NB4 (cell line): ENCODE data around the gene GABRB3.

Experiments used
- CTCF ChIP-seq: IDR thresholded peaks from one replicate; pipeline ENCODE4 v1.5.1; 2012; ENCODE audit warnings: low read depth, low read length
- MAX ChIP-seq: IDR thresholded peaks from 2 replicates; pipeline ENCODE4 v1.6.1; 2011; ENCODE audit warnings: low read depth, low read length
- MYC ChIP-seq: IDR thresholded peaks from 2 replicates; pipeline ENCODE4 v1.6.1; 2011; ENCODE audit warnings: low read depth, low read length
- POLR2A ChIP-seq: IDR thresholded peaks from 2 replicates; pipeline ENCODE4 v1.6.1; 2011; ENCODE audit warnings: mild to moderate bottlenecking; ENCODE audit not compliant: insufficient read length; ENCODE audit errors: extremely low read depth

GRCh38 chr15:26621816-26622215 is 151.1 kb downstream of the GABRB3 start:
- TF ChIP-seq POLR2A (no peak), CTCF (no peak), MYC (no peak), MAX (no peak)
